Endodermal cell (in vitro differentiated cells): ENCODE measurements around the gene ZNF771. TPM values are rescaled to one million over a fixed set of nuclear protein-coding genes. Genes with fewer than 3 reads are reported as not detected.
A peak's percentile ranks its signal among the peaks of the same experiment; 100 is the strongest.

Experiments used
- DNase-seq: peaks from one replicate; pipeline ENCODE4 v3.0.0-alpha.2; 2017
- H3K27ac ChIP-seq: 2 replicates; pipeline ENCODE4 v1.5.1; 2013; ENCODE audit warnings: mild to moderate bottlenecking, low read depth, low read length, moderate library complexity
- H3K27me3 ChIP-seq: 2 replicates; pipeline ENCODE4 v1.6.1; 2013; ENCODE audit warnings: mild to moderate bottlenecking, low read length, moderate library complexity; ENCODE audit not compliant: insufficient read depth, control insufficient read depth, poor library complexity, severe bottlenecking
- H3K36me3 ChIP-seq: 2 replicates; pipeline ENCODE4 v1.7.0; 2013; ENCODE audit warnings: mild to moderate bottlenecking, low read length, moderate library complexity; ENCODE audit not compliant: control insufficient read depth, insufficient read depth
- H3K4me1 ChIP-seq: one replicate; pipeline ENCODE4 v1.7.0; 2013; ENCODE audit warnings: low read length; ENCODE audit not compliant: control insufficient read depth, insufficient read depth
- H3K4me3 ChIP-seq: 2 replicates; pipeline ENCODE4 v1.5.1; 2013; ENCODE audit warnings: mild to moderate bottlenecking, low read length, moderate library complexity
- H3K9ac ChIP-seq: 2 replicates; pipeline ENCODE4 v1.6.1; 2013; ENCODE audit warnings: mild to moderate bottlenecking, low read length, moderate library complexity; ENCODE audit not compliant: poor library complexity, severe bottlenecking; ENCODE audit errors: extremely low read depth
- H3K9me3 ChIP-seq: 2 replicates; pipeline ENCODE4 v1.6.1; 2013; ENCODE audit warnings: mild to moderate bottlenecking, low read length, moderate library complexity; ENCODE audit not compliant: control insufficient read depth
- H3K27ac Mint-ChIP-seq: 2 replicates; pipeline ENCODE4 v1.8.0; 2020; ENCODE audit warnings: mixed read lengths
- H3K27me3 Mint-ChIP-seq: 2 replicates; pipeline ENCODE4 v1.8.0; 2021; ENCODE audit warnings: mild to moderate bottlenecking, mixed read lengths; ENCODE audit not compliant: insufficient read depth
- H3K36me3 Mint-ChIP-seq: 2 replicates; pipeline ENCODE4 v1.8.0; 2020; ENCODE audit warnings: low read depth, mixed read lengths
- H3K4me1 Mint-ChIP-seq: 2 replicates; pipeline ENCODE4 v1.8.0; 2020; ENCODE audit warnings: mixed read lengths
- H3K4me3 Mint-ChIP-seq: 2 replicates; pipeline ENCODE4 v1.8.0; 2020; ENCODE audit warnings: mild to moderate bottlenecking, moderate library complexity, mixed read lengths
- H3K9me3 Mint-ChIP-seq: 2 replicates; pipeline ENCODE4 v1.8.0; 2020; ENCODE audit warnings: mild to moderate bottlenecking, mixed read lengths
- WGBS, 2 experiments: methylation state at CpG; one replicate each; pipeline versions ENCODE4 v1.1.5 to v1.1.7; 2013; ENCODE audit warnings: missing lambda C conversion rate in 2 of 2, mixed read lengths in 1 of 2; ENCODE audit not compliant: insufficient coverage in 1 of 2, insufficient read length in 1 of 2; 5-methylcytosine and 5-hydroxymethylcytosine counted together
- total RNA-seq, 2 donors: library from RNA; stranded (reverse); fragmentation: NEBNext Ultra II Directional in 1 of 2; extraction: Animal tissue kit (Norgen Biotek cat#: 25700) in 1 of 2; gene quantifications; 2 replicates in 1 of 2; 3 replicates in 1 of 2; pipeline ENCODE4 v1.2.1, GENCODE V29; 2021
- TF ChIP-seq, protein P1 (sequence below): fragments of 200-600 bp; sonication (generic); conservative IDR thresholded peaks from 2 replicates; pipeline ENCODE4 v1.5.0; 2021; ENCODE audit warnings: antibody characterized with exemption, mild to moderate bottlenecking

Gene ZNF771
- total RNA-seq, 2 donors from 2014 or later = 14.7 to 16.6 TPM

GRCh38 chr16:30416624-30417528 lies 9.5 kb downstream of the ZNF771 start:
- Mint-ChIP-seq H3K9me3 (no peaks in the 10 kb centered on the region), H3K27ac (no peak overlapping the region), H3K27me3 (no peaks in the 10 kb centered on the region), H3K4me3 (peak overlapping the region; percentile 26), H3K36me3 (peaks cover 47% of the 10 kb centered on the region), H3K4me1 (peaks cover 15% of the 10 kb centered on the region)
- H3K36me3 ChIP-seq = peaks cover 47% of the 10 kb centered on the region
- H3K27me3 ChIP-seq = no peaks in the 10 kb centered on the region
- DNase-seq = no peak
- H3K9me3 ChIP-seq = no peaks in the 10 kb centered on the region
- 76 to 93% methylated on average over 12 to 18 of the region's 18 CpGs for WGBS, 2 experiments
- peak overlapping the region; percentile 71 for H3K4me3 ChIP-seq
- H3K27ac ChIP-seq = no peak overlapping the region
- TF ChIP-seq, protein P1, sequence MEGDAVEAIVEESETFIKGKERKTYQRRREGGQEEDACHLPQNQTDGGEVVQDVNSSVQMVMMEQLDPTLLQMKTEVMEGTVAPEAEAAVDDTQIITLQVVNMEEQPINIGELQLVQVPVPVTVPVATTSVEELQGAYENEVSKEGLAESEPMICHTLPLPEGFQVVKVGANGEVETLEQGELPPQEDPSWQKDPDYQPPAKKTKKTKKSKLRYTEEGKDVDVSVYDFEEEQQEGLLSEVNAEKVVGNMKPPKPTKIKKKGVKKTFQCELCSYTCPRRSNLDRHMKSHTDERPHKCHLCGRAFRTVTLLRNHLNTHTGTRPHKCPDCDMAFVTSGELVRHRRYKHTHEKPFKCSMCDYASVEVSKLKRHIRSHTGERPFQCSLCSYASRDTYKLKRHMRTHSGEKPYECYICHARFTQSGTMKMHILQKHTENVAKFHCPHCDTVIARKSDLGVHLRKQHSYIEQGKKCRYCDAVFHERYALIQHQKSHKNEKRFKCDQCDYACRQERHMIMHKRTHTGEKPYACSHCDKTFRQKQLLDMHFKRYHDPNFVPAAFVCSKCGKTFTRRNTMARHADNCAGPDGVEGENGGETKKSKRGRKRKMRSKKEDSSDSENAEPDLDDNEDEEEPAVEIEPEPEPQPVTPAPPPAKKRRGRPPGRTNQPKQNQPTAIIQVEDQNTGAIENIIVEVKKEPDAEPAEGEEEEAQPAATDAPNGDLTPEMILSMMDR = no peak
- no peak overlapping the region for H3K9ac ChIP-seq
- no peaks in the 10 kb centered on the region for H3K4me1 ChIP-seq

GRCh38 chr16:30417529-30418349 lies 10.3 kb downstream of the ZNF771 start:
- peaks cover 15% of the 10 kb centered on the region for H3K4me1 Mint-ChIP-seq
- Histone ChIP-seq H3K4me3 (peak overlapping the region; percentile 71), H3K9me3 (no peaks in the 10 kb centered on the region), H3K36me3 (peaks cover 47% of the 10 kb centered on the region), H3K27ac (peak overlapping the region; percentile 17), H3K4me1 (no peaks in the 10 kb centered on the region), H3K9ac (peak overlapping the region; percentile 20), H3K27me3 (no peaks in the 10 kb centered on the region)
- no peaks in the 10 kb centered on the region for H3K27me3 Mint-ChIP-seq
- H3K9me3 Mint-ChIP-seq = no peaks in the 10 kb centered on the region
- DNase-seq = peak; percentile 95
- 6 to 13% methylated on average over 46 to 140 of the region's 140 CpGs for WGBS, 2 experiments
- TF ChIP-seq, protein P1 = peak; percentile 62
- H3K27ac Mint-ChIP-seq = no peak overlapping the region
- H3K4me3 Mint-ChIP-seq = peak overlapping the region; percentile 26
- peaks cover 50% of the 10 kb centered on the region for H3K36me3 Mint-ChIP-seq

- Mint-ChIP-seq H3K9me3 (no peaks in the 10 kb centered on the region), H3K27me3 (no peaks in the 10 kb centered on the region), H3K36me3 (peaks cover 50% of the 10 kb centered on the region), H3K4me3 (peak overlapping the region; percentile 26), H3K4me1 (peaks cover 15% of the 10 kb centered on the region), H3K27ac (no peak overlapping the region)
- 72 to 95% methylated on average over 14 to 27 of the region's 31 CpGs for WGBS, 2 experiments
- Histone ChIP-seq H3K27me3 (no peaks in the 10 kb centered on the region), H3K36me3 (peaks cover 44% of the 10 kb centered on the region), H3K9ac (peak overlapping the region; percentile 20), H3K9me3 (no peaks in the 10 kb centered on the region), H3K27ac (no peak overlapping the region), H3K4me3 (peak overlapping the region; percentile 70), H3K4me1 (no peaks in the 10 kb centered on the region)
- DNase-seq = no peak
- TF ChIP-seq, protein P1 = peak; percentile 3
Measured at GRCh38 chr16:30418350-30419181, 11.2 kb downstream of the ZNF771 start.
